RWPE1 (cell line): ENCODE measurements around the gene ZNFX1.
A peak's percentile ranks its signal among the peaks of the same experiment; 100 is the strongest.

Experiments
- CTCF ChIA-PET: fragments of 350-600 bp; sonication (Branson Sonifier 250); formaldehyde crosslinking; extraction: SDS; loops from one replicate; lab custom pipeline; 2021; lab: Yijun Ruan, JAX
- POLR2A ChIA-PET: fragments of 400-600 bp; formaldehyde crosslinking; extraction: SDS; loops from one replicate; lab custom pipeline; 2020; ENCODE audit warnings: antibody characterized with exemption; ENCODE audit not compliant: low non-redundant PET; lab: Yijun Ruan, JAX
- DNase-seq: peaks from one replicate; pipeline ENCODE4 v3.0.0; 2012; ENCODE audit warnings: low spot score
- H3K27ac ChIP-seq: fragments of 450-650 bp; 2 replicates; pipeline ENCODE4 v1.5.1; 2017
- CTCF ChIP-seq: fragments of 450-650 bp; conservative IDR thresholded peaks from 2 replicates; pipeline ENCODE4 v1.5.1; 2017; ENCODE audit warnings: low read depth, mild to moderate bottlenecking

The ZNFX1 gene

GRCh38 chr20:49287555-49288249 lies 9.8 kb upstream of the ZNFX1 start:
- ChIA-PET CTCF (interaction anchor here (0.6 to 1.2 kb wide), 2 partner anchors 33 to 96 kb away, joined by 3 to 4 read pairs; no protein-coding TSS in a partner anchor), POLR2A (interaction anchor here (1.1 kb wide), 1 partner anchor 9 kb away, joined by 4 read pairs; no protein-coding TSS in a partner anchor)
- no peak for DNase-seq
- no peak overlapping the region for H3K27ac ChIP-seq
- no peak for TF ChIP-seq CTCF

GRCh38 chr20:49286689-49287551 lies 9.1 kb upstream of the ZNFX1 start:
- peak overlapping the region; percentile 41; the same call in 1 of the 2 replicates for H3K27ac ChIP-seq
- ChIA-PET CTCF (no interaction called here), POLR2A (interaction anchor here (1.1 kb wide), 1 partner anchor 8 kb away, joined by 4 read pairs; no protein-coding TSS in a partner anchor)

GRCh38 chr20:49285813-49286494 lies 8.1 kb upstream of the ZNFX1 start:
- peak overlapping the region; percentile 27; the same call in 1 of the 2 replicates for H3K27ac ChIP-seq
- TF ChIP-seq CTCF: no peak
- DNase-seq: no peak
- ChIA-PET POLR2A (interaction anchor here (0.9 kb wide), 1 partner anchor 35 kb away, joined by 3 read pairs; no protein-coding TSS in a partner anchor), CTCF (no interaction called here)

More at GRCh38 chr20:49286689-49287551, 9.1 kb upstream of the ZNFX1 start:
- no peak for DNase-seq
- no peak for TF ChIP-seq CTCF

GRCh38 chr20:49285233-49285668 lies 7.4 kb upstream of the ZNFX1 start:
- POLR2A ChIA-PET: interaction anchor here (0.9 kb wide), 1 partner anchor 36 kb away, joined by 3 read pairs; no protein-coding TSS in a partner anchor
- no peak for DNase-seq
- no peak overlapping the region for H3K27ac ChIP-seq
- CTCF ChIA-PET: no interaction called here
- no peak for TF ChIP-seq CTCF

GRCh38 chr20:49284818-49285217 lies 7.0 kb upstream of the ZNFX1 start:
- CTCF ChIA-PET: no interaction called here
- DNase-seq: no peak
- peak overlapping the region; percentile 42; the same call in 1 of the 2 replicates for H3K27ac ChIP-seq

More at GRCh38 chr20:49284818-49285217, 7.0 kb upstream of the ZNFX1 start:
- TF ChIP-seq CTCF: no peak
- POLR2A ChIA-PET: no interaction called here
